Fibroblast of skin of scalp (primary cell): ENCODE measurements around the gene EMP1. TPM values are rescaled to one million over a fixed set of nuclear protein-coding genes. Genes with fewer than 3 reads are reported as not detected.
A peak's percentile ranks its signal among the peaks of the same experiment; 100 is the strongest.

Experiments used
- DNase-seq: peaks from one replicate; pipeline ENCODE4 v3.0.0-alpha.2; 2013
- polyA plus RNA-seq, 2 experiments: library from polyadenylated mRNA; unstranded; fragments of 120-200 nt; gene quantifications; one replicate each; pipeline ENCODE4 v1.2.1, GENCODE V29; 2013; ENCODE audit not compliant: insufficient read length in 2 of 2

EMP1 gene
- polyA plus RNA-seq (2013, experiment 1 of 2; ENCODE audit: insufficient read length), result 186 TPM
- polyA plus RNA-seq (2013, experiment 2 of 2; ENCODE audit: insufficient read length), result 181 TPM

- peak; percentile 100 for DNase-seq
Observed at GRCh38 chr12:13196130-13196921, at the start of gene EMP1. Gene EMP1 (plus strand): TSS chr12:13196726. CDS start chr12:13211511, 14,785 bp downstream.

GRCh38 chr12:13147688-13148484, 48.6 kb upstream of the EMP1 start:
- DNase-seq, result no peak

- no peak for DNase-seq
Observed at GRCh38 chr12:13148485-13148847, 48.1 kb upstream of the EMP1 start.

GRCh38 chr12:13149411-13149810, 47.1 kb upstream of the EMP1 start:
- DNase-seq, result no peak

- DNase-seq, result no peak
Observed at GRCh38 chr12:13152281-13152680, 44.2 kb upstream of the EMP1 start.

GRCh38 chr12:13152756-13153155, 43.8 kb upstream of the EMP1 start:
- DNase-seq, result no peak

- no peak for DNase-seq
Observed at GRCh38 chr12:13153180-13153579, 43.3 kb upstream of the EMP1 start.

- DNase-seq, result no peak
Observed at GRCh38 chr12:13154027-13154538, 42.4 kb upstream of the EMP1 start.

- DNase-seq, result no peak
Observed at GRCh38 chr12:13154831-13155230, 41.7 kb upstream of the EMP1 start.

GRCh38 chr12:13156277-13156676, 40.2 kb upstream of the EMP1 start:
- no peak for DNase-seq

- DNase-seq, result no peak
Observed at GRCh38 chr12:13161172-13161571, 35.4 kb upstream of the EMP1 start.

GRCh38 chr12:13162904-13163303, 33.6 kb upstream of the EMP1 start:
- no peak for DNase-seq

- DNase-seq, result peak; percentile 38
Observed at GRCh38 chr12:13163868-13164635, 32.5 kb upstream of the EMP1 start.

GRCh38 chr12:13164921-13165616, 31.5 kb upstream of the EMP1 start:
- DNase-seq, result no peak

- no peak for DNase-seq
Observed at GRCh38 chr12:13165617-13166041, 30.9 kb upstream of the EMP1 start.

- no peak for DNase-seq
Observed at GRCh38 chr12:13167226-13167625, 29.3 kb upstream of the EMP1 start.

- no peak for DNase-seq
Observed at GRCh38 chr12:13167906-13168305, 28.6 kb upstream of the EMP1 start.

- no peak for DNase-seq
Observed at GRCh38 chr12:13169272-13169671, 27.3 kb upstream of the EMP1 start.

- peak; percentile 78 for DNase-seq
Observed at GRCh38 chr12:13170892-13171490, 25.5 kb upstream of the EMP1 start.

- DNase-seq, result peak; percentile 85
Observed at GRCh38 chr12:13171921-13172859, 24.3 kb upstream of the EMP1 start.
